Testis (tissue), 3 donors: ENCODE data around the gene EMC9. TPM values are rescaled to one million over a fixed set of nuclear protein-coding genes. Genes with fewer than 3 reads are reported as not detected.

Source experiments
- DNase-seq: peaks from one replicate; pipeline ENCODE4 v3.0.0-alpha.2; 2019
- H3K27ac ChIP-seq, 2 donors: fragments of 200-600 bp; sonication (generic); one replicate each; pipeline ENCODE4 v1.5.1; 2019
- H3K27me3 ChIP-seq: fragments of 200-600 bp; sonication (generic); one replicate; pipeline ENCODE4 v1.5.1; 2019
- H3K36me3 ChIP-seq: fragments of 200-600 bp; sonication (generic); one replicate; pipeline ENCODE4 v1.5.1; 2017; ENCODE audit warnings: low read depth; ENCODE audit errors: missing control alignments
- H3K4me1 ChIP-seq: fragments of 200-600 bp; sonication (generic); one replicate; pipeline ENCODE4 v1.5.1; 2019
- H3K4me3 ChIP-seq, 2 donors: fragments of 200-600 bp; sonication (generic); one replicate each; pipeline ENCODE4 v1.5.1; 2017 to 2019
- H3K9me3 ChIP-seq: fragments of 200-600 bp; sonication (generic); one replicate; pipeline ENCODE4 v1.5.1; 2017
- CTCF ChIP-seq, 3 experiments: fragments of 450-650 bp in 2 of 3; fragments of 200-600 bp in 1 of 3; sonication (generic) in 1 of 3; IDR thresholded peaks; one replicate each; pipeline ENCODE4 v1.5.1; 2016 to 2019; ENCODE audit warnings: antibody characterized with exemption in 3 of 3, mild to moderate bottlenecking in 2 of 3, moderate library complexity in 1 of 3
- POLR2A ChIP-seq: fragments of 450-650 bp; IDR thresholded peaks from one replicate; pipeline ENCODE4 v1.6.1; 2017; ENCODE audit warnings: antibody characterized with exemption, mild to moderate bottlenecking, moderate library complexity
- WGBS, 2 donors: methylation state at CpG; one replicate each; pipeline ENCODE4 v1.1.5; 2018; 5-methylcytosine and 5-hydroxymethylcytosine counted together
- intact Hi-C: fragments of 100-400 bp; cut with DNase I; formaldehyde crosslinking; loops from one replicate; pipeline ENCODE4 v1.15.1; 2023; ENCODE audit warnings: low total_unique reads
- polyA plus RNA-seq: library from polyadenylated mRNA; stranded (reverse); fragments of 350-450 nt; fragmentation: Illumina TruSeq; extraction: RNeasy Lipid Tissue Mini Kit (QIAGEN cat#74804); gene quantifications from one replicate; pipeline ENCODE4 v1.2.3, GENCODE V29; 2014; ENCODE audit warnings: low read depth, low replicate concordance; ENCODE audit not compliant: insufficient read depth
- total RNA-seq, 2 donors: library from RNA; depleted of rRNA; stranded (reverse); fragments of >200 nt; gene quantifications; one replicate each; pipeline ENCODE4 v1.2.3, GENCODE V29; 2016

EMC9 gene
- total and polyA plus RNA-seq, 3 donors from 2014 or later: 15.2 to 33.7 (median 23.9) TPM

DNA sequence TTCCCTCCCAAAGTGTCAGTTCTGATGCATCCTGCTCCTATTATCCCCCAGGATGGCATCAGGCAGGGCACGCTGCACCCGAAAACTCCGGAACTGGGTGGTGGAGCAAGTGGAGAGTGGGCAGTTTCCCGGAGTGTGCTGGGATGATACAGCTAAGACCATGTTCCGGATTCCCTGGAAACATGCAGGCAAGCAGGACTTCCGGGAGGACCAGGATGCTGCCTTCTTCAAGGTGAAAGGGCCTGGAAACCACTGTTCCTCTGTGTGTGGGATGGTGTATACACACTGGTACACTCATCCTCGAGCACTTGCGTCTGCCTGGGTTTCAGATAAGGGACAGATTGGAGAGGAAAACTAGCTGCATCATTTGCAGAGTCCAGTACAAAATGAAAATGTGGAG is 20.7 kb upstream of the EMC9 start:
- no peaks in the 10 kb centered on the region for H3K36me3 ChIP-seq
- 25 to 30% methylated on average over 8 of the region's 8 CpGs for WGBS, 2 donors
- TF ChIP-seq POLR2A (no peak), CTCF (IDR thresholded peaks at IDR 0.05) (no peak)
- H3K9me3 ChIP-seq: no peaks in the 10 kb centered on the region
- DNase-seq: no peak
- H3K27ac ChIP-seq: peak overlapping the region; percentile 95 to 96
- intact Hi-C loops: no loop called here
- no peaks in the 10 kb centered on the region for H3K27me3 ChIP-seq
- peak overlapping the region; percentile 63 to 66 for H3K4me3 ChIP-seq
- peaks cover 16% of the 10 kb centered on the region for H3K4me1 ChIP-seq

- Histone ChIP-seq H3K9me3 (no peaks in the 10 kb centered on the region), H3K27me3 (no peaks in the 10 kb centered on the region), H3K4me1 (peaks cover 16% of the 10 kb centered on the region), H3K4me3 (peak within 1 kb of the TSS; percentile 63 to 66), H3K36me3 (no peaks in the 10 kb centered on the region), H3K27ac (peak within 1 kb of the TSS; percentile 95 to 96)
- TF ChIP-seq CTCF (IDR thresholded peaks at IDR 0.05): peak; percentile 94 to 99 (median 98)
- TF ChIP-seq POLR2A: peak; percentile 25
- WGBS, 2 donors: 9 to 10% methylated on average over 11 to 12 of the region's 12 CpGs
- intact Hi-C loops: no loop called here
- DNase-seq: peak; percentile 98
Observed at GRCh38 chr14:24160850-24161804, 19.7 kb upstream of the EMC9 start, which contains the start of gene IRF9. TSS of gene IRF9 (plus strand) at chr14:24161265. CDS start at chr14:24162145, 880 bp downstream.

DNA sequence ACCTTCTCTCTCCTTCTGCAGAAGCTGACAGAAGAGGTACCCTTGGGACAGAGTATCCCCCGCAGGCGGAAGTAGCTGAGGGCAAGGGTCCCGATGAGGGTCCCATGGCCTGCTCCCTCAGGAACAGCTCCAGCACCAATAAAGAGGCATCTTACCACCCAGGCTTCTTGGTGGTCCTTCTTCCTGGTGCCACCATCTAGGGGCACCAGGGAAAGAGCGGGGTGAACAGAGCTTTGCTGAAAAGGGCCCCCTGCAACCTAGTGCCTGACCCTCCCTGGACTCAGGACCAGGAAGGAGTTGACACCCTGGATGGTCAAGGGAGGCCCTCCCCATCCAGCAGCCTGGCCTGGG is 19.1 kb upstream of the EMC9 start:
- Histone ChIP-seq H3K4me1 (peaks cover 16% of the 10 kb centered on the region), H3K27me3 (no peaks in the 10 kb centered on the region), H3K4me3 (no peak overlapping the region), H3K9me3 (no peaks in the 10 kb centered on the region), H3K36me3 (no peaks in the 10 kb centered on the region), H3K27ac (peak overlapping the region; percentile 95 to 96)
- DNase-seq: no peak
- intact Hi-C loops: no loop called here
- TF ChIP-seq CTCF (IDR thresholded peaks at IDR 0.05) (no peak), POLR2A (no peak)
- 72 to 95% methylated on average over 2 to 4 of the region's 4 CpGs for WGBS, 2 donors

DNA sequence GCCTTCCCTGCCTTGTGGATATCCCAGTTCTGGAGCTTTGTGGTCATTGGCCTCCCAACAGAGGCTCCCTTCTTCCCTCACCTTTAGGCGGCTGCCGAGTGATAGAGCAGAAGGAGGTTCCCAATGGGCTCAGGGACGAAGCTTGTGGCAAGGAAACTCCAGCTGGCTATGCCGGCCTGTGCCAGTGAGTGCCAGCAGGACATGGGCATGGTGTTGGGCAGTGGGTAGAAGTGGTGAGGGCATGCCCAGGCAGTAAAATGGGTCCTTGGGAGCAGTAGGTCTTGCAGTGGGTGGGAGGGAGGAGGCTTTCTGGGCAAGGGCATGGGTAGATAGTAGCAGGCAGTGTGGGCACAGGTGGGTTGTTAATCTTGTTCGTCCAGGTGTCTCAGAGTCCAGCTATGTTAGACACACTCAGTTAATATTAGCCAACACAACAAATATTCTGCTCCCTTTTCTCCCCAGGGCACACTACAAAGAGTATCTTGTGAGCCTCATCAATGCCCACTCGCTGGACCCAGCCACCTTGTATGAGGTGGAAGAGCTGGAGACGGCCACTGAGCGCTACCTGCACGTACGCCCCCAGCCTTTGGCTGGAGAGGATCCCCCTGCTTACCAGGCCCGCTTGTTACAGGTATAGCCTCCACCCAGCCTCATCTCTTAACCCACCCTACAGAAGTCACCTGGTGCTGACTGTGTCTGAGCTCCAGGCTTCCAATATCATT is 18.5 kb upstream of the EMC9 start:
- no peak overlapping the region for H3K4me3 ChIP-seq
- H3K9me3 ChIP-seq: no peaks in the 10 kb centered on the region
- intact Hi-C loops: no loop called here
- no peaks in the 10 kb centered on the region for H3K27me3 ChIP-seq
- peak overlapping the region in 1 of 2 donors; percentile 96 for H3K27ac ChIP-seq
- H3K4me1 ChIP-seq: peaks cover 16% of the 10 kb centered on the region
- no peaks in the 10 kb centered on the region for H3K36me3 ChIP-seq
- no peak for DNase-seq
- WGBS, 2 donors: 81 to 93% methylated on average over 10 to 11 of the region's 11 CpGs
- TF ChIP-seq POLR2A (no peak), CTCF (IDR thresholded peaks at IDR 0.05) (no peak)
